ENCODE data around the gene FBXL13. TPM values are rescaled to one million over a fixed set of nuclear protein-coding genes. Genes with fewer than 3 reads are reported as not detected.

The FBXL13 gene
- total and polyA plus RNA-seq, 2 of the 8 experiments (the other 6 are each of a cell fraction or from before 2014, with no cell fraction given): 1.2 to 2.8 TPM

DNA sequence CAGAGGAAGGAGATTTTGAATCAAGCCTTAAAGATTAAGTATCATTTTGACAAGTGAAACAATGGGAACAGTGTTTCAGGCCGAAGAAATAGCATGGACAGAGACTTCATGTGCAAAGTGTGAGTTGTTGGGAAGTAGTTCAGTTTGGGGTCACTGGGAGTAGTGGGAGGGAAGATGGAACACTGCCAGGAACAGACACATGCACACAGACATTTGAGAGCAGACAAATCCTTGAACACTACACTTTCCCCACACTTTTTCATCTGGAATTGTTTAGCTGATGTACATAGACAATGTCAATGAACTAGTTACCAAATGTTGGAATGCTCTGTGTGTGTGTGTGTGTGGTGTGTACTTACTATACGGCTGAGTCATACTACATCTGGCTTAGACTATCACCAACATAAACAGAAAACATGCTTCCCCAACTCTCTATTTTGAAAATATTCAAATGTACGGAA is 214.2 kb downstream of the FBXL13 start (continued):
- TF ChIP-seq, protein P1, sequence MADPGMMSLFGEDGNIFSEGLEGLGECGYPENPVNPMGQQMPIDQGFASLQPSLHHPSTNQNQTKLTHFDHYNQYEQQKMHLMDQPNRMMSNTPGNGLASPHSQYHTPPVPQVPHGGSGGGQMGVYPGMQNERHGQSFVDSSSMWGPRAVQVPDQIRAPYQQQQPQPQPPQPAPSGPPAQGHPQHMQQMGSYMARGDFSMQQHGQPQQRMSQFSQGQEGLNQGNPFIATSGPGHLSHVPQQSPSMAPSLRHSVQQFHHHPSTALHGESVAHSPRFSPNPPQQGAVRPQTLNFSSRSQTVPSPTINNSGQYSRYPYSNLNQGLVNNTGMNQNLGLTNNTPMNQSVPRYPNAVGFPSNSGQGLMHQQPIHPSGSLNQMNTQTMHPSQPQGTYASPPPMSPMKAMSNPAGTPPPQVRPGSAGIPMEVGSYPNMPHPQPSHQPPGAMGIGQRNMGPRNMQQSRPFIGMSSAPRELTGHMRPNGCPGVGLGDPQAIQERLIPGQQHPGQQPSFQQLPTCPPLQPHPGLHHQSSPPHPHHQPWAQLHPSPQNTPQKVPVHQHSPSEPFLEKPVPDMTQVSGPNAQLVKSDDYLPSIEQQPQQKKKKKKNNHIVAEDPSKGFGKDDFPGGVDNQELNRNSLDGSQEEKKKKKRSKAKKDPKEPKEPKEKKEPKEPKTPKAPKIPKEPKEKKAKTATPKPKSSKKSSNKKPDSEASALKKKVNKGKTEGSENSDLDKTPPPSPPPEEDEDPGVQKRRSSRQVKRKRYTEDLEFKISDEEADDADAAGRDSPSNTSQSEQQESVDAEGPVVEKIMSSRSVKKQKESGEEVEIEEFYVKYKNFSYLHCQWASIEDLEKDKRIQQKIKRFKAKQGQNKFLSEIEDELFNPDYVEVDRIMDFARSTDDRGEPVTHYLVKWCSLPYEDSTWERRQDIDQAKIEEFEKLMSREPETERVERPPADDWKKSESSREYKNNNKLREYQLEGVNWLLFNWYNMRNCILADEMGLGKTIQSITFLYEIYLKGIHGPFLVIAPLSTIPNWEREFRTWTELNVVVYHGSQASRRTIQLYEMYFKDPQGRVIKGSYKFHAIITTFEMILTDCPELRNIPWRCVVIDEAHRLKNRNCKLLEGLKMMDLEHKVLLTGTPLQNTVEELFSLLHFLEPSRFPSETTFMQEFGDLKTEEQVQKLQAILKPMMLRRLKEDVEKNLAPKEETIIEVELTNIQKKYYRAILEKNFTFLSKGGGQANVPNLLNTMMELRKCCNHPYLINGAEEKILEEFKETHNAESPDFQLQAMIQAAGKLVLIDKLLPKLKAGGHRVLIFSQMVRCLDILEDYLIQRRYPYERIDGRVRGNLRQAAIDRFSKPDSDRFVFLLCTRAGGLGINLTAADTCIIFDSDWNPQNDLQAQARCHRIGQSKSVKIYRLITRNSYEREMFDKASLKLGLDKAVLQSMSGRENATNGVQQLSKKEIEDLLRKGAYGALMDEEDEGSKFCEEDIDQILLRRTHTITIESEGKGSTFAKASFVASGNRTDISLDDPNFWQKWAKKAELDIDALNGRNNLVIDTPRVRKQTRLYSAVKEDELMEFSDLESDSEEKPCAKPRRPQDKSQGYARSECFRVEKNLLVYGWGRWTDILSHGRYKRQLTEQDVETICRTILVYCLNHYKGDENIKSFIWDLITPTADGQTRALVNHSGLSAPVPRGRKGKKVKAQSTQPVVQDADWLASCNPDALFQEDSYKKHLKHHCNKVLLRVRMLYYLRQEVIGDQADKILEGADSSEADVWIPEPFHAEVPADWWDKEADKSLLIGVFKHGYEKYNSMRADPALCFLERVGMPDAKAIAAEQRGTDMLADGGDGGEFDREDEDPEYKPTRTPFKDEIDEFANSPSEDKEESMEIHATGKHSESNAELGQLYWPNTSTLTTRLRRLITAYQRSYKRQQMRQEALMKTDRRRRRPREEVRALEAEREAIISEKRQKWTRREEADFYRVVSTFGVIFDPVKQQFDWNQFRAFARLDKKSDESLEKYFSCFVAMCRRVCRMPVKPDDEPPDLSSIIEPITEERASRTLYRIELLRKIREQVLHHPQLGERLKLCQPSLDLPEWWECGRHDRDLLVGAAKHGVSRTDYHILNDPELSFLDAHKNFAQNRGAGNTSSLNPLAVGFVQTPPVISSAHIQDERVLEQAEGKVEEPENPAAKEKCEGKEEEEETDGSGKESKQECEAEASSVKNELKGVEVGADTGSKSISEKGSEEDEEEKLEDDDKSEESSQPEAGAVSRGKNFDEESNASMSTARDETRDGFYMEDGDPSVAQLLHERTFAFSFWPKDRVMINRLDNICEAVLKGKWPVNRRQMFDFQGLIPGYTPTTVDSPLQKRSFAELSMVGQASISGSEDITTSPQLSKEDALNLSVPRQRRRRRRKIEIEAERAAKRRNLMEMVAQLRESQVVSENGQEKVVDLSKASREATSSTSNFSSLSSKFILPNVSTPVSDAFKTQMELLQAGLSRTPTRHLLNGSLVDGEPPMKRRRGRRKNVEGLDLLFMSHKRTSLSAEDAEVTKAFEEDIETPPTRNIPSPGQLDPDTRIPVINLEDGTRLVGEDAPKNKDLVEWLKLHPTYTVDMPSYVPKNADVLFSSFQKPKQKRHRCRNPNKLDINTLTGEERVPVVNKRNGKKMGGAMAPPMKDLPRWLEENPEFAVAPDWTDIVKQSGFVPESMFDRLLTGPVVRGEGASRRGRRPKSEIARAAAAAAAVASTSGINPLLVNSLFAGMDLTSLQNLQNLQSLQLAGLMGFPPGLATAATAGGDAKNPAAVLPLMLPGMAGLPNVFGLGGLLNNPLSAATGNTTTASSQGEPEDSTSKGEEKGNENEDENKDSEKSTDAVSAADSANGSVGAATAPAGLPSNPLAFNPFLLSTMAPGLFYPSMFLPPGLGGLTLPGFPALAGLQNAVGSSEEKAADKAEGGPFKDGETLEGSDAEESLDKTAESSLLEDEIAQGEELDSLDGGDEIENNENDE (IDR thresholded peaks at IDR 0.05; ENCODE audit: insufficient replicate concordance, low read length): no peak
- TF ChIP-seq, protein P2, sequence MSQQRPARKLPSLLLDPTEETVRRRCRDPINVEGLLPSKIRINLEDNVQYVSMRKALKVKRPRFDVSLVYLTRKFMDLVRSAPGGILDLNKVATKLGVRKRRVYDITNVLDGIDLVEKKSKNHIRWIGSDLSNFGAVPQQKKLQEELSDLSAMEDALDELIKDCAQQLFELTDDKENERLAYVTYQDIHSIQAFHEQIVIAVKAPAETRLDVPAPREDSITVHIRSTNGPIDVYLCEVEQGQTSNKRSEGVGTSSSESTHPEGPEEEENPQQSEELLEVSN (IDR thresholded peaks at IDR 0.05): no peak
- TF ChIP-seq PHF8 (conservative IDR thresholded peaks at IDR 0.05; ENCODE audit: low read depth, low read length) (no peak), CEBPB (IDR thresholded peaks at IDR 0.05; ENCODE audit: low read depth, low read length) (no peak), TCF12 (IDR thresholded peaks at IDR 0.05; ENCODE audit: low read depth, low read length) (no peak), EP300 (IDR thresholded peaks at IDR 0.05; ENCODE audit: borderline replicate concordance in 1 of 2, low read depth in 2 of 2, low read length in 2 of 2) (no peak), BRCA1 (IDR thresholded peaks at IDR 0.05; ENCODE audit: low read depth, low read length) (no peak), SIN3A (conservative IDR thresholded peaks at IDR 0.05 in 1 of 2, IDR thresholded peaks at IDR 0.05 in 1 of 2; ENCODE audit: low read depth in 1 of 2, low read length in 2 of 2) (no peak)

Measured in H1 (cell line).